ENCODE results near the gene TGM5. TPM values are rescaled to one million over a fixed set of nuclear protein-coding genes. Genes with fewer than 3 reads are reported as not detected.

The TGM5 gene
- total and polyA plus RNA-seq, 2 donors (not counting 1 experiment from before 2014, with no cell fraction given), result 0.42 TPM; not detected in 1

DNA sequence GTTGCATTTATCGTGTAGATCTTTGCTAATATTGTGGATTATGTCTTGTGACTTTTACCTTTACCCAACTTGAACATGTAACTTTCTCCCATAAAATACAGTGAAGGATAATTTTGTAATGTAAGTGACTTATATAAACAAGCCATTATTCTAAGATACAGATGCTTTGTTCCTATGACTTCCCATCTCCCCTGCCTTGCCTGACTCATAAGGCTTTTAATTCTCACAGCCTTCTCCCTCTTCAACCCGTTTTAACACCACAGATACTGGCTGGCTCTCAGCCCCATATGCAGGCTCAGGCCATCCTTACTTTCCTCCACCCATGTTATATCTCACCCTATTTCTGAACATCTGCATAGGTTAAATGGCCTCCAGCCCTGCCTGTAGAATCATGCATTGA lies 77.4 kb downstream of the TGM5 start:
- no peak for TF ChIP-seq EZH2 (IDR thresholded peaks at IDR 0.05; ENCODE audit: borderline replicate concordance, insufficient read depth, low read depth, low read length, poor library complexity, severe bottlenecking)
- TF ChIP-seq, protein P1, sequence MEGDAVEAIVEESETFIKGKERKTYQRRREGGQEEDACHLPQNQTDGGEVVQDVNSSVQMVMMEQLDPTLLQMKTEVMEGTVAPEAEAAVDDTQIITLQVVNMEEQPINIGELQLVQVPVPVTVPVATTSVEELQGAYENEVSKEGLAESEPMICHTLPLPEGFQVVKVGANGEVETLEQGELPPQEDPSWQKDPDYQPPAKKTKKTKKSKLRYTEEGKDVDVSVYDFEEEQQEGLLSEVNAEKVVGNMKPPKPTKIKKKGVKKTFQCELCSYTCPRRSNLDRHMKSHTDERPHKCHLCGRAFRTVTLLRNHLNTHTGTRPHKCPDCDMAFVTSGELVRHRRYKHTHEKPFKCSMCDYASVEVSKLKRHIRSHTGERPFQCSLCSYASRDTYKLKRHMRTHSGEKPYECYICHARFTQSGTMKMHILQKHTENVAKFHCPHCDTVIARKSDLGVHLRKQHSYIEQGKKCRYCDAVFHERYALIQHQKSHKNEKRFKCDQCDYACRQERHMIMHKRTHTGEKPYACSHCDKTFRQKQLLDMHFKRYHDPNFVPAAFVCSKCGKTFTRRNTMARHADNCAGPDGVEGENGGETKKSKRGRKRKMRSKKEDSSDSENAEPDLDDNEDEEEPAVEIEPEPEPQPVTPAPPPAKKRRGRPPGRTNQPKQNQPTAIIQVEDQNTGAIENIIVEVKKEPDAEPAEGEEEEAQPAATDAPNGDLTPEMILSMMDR (IDR thresholded peaks at IDR 0.05), result no peak
- Histone ChIP-seq H4K20me1 (ENCODE audit: control insufficient read depth, insufficient read depth, low read length, poor library complexity, severe bottlenecking) (peaks cover 52% of the 10 kb centered on the region), H3K9me3 (ENCODE audit: control extremely low read depth in 1 of 3, control insufficient read depth in 2 of 3, insufficient read depth in 1 of 3, low read length in 2 of 3) (no peaks in the 10 kb centered on the region), H2AFZ (ENCODE audit: insufficient read depth, low read depth, low read length, poor library complexity, severe bottlenecking) (no peak overlapping the region), H3K36me3 (replicated peaks in 1 of 2; ENCODE audit: control extremely low read depth in 1 of 2, control insufficient read depth in 1 of 2, extremely low read depth in 1 of 2, insufficient read depth in 2 of 2, low read length in 1 of 2) (peaks cover 12 to 59% of the 10 kb centered on the region in 2 experiments), H3K4me1 (ENCODE audit: control insufficient read depth in 2 of 2, insufficient read depth in 2 of 2, low read length in 2 of 2) (peaks cover 21 to 32% of the 10 kb centered on the region in 2 donors), H3K9ac (ENCODE audit: low read length) (no peak overlapping the region), H3K79me2 (ENCODE audit: control insufficient read depth, insufficient read depth, low read length) (peaks cover 56% of the 10 kb centered on the region), H3K27me3 (replicated peaks in 1 of 4; ENCODE audit: control extremely low read depth in 1 of 4, control insufficient read depth in 3 of 4, insufficient read depth in 4 of 4, low read length in 3 of 4) (no peaks in the 10 kb centered on the region), H3K4me2 (replicated peaks; ENCODE audit: low read depth, low read length, poor library complexity, severe bottlenecking) (no peak overlapping the region), H3K4me3 (ENCODE audit: control extremely low read depth in 1 of 5, extremely low read depth in 1 of 5, insufficient read depth in 1 of 5, low read depth in 2 of 5, low read length in 4 of 5) (no peak overlapping the region), H3K27ac (ENCODE audit: low read length in 2 of 2) (no peak overlapping the region)
- CTCF ChIA-PET, result interaction anchor here (1.3 to 2.1 kb wide), 2 partner anchors 15 to 96 kb away, joined by 7 to 11 read pairs; no protein-coding TSS in a partner anchor
- no peaks in the 10 kb centered on the region for H3K27me3 Mint-ChIP-seq
- H3K4me1 Mint-ChIP-seq, result peaks cover 42% of the 10 kb centered on the region
- WGBS (ENCODE audit: insufficient coverage), result 89% methylated on average over 1 of the region's 2 CpGs
- intact Hi-C loops (cut with micrococcal nuclease), result loop anchor here (10.0 kb wide), 1 partner anchor 326 kb away; the partner anchor contains the start of gene MAP1A
- H3K27ac Mint-ChIP-seq, result no peak overlapping the region
- no peak for DNase-seq
- H3K4me3 Mint-ChIP-seq, result no peak overlapping the region
- no peak for ATAC-seq (ENCODE audit: low read depth)
- POLR2A ChIA-PET, result no interaction called here
- H3K9me3 Mint-ChIP-seq (ENCODE audit: insufficient read depth), result no peaks in the 10 kb centered on the region

DNA sequence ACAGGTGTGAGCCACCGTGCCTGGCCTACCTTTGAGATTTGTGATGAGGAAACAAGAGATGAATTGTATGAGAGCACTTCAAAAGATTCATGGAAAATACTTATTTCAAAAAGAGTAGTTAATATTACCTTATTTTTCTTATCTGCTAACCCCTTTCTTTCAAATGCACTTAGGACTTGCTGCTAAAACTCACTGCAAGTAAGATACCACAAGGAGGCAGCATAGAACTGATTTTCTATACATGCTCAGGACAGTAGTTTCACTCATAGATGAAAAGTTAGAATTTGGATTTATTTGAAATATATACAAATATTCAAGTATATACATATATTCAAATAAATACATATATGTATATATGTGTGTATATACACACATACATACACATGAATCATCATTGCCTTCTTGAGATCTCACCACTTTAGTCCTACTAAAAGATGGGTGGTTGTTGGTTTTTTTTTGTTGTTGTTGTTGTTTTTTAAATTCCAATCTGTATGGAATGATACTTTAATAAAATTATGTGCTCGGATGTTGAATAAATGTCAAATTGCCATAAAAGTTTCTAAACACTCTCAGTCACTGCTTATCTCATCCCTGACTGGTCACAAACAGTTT lies 79.1 kb downstream of the TGM5 start:
- ATAC-seq (ENCODE audit: low read depth) (no peak), DNase-seq (peak; percentile 55)
- Mint-ChIP-seq H3K4me3 (peak overlapping the region; percentile 13), H3K9me3 (ENCODE audit: insufficient read depth) (no peaks in the 10 kb centered on the region), H3K4me1 (peaks cover 42% of the 10 kb centered on the region), H3K27me3 (no peaks in the 10 kb centered on the region), H3K27ac (no peak overlapping the region)
- Histone ChIP-seq H2AFZ (ENCODE audit: insufficient read depth, low read depth, low read length, poor library complexity, severe bottlenecking) (no peak overlapping the region), H3K9me3 (ENCODE audit: control extremely low read depth in 1 of 3, control insufficient read depth in 2 of 3, insufficient read depth in 1 of 3, low read length in 2 of 3) (no peaks in the 10 kb centered on the region), H3K4me1 (ENCODE audit: control insufficient read depth in 2 of 2, insufficient read depth in 2 of 2, low read length in 2 of 2) (peaks cover 21 to 32% of the 10 kb centered on the region in 2 donors), H3K27me3 (replicated peaks in 1 of 4; ENCODE audit: control extremely low read depth in 1 of 4, control insufficient read depth in 3 of 4, insufficient read depth in 4 of 4, low read length in 3 of 4) (no peaks in the 10 kb centered on the region), H3K9ac (ENCODE audit: low read length) (no peak overlapping the region), H3K79me2 (ENCODE audit: control insufficient read depth, insufficient read depth, low read length) (peaks cover 56% of the 10 kb centered on the region), H4K20me1 (ENCODE audit: control insufficient read depth, insufficient read depth, low read length, poor library complexity, severe bottlenecking) (peaks cover 48% of the 10 kb centered on the region), H3K27ac (ENCODE audit: low read length in 2 of 2) (peak overlapping the region in 1 of 2 donors; percentile 94), H3K4me3 (ENCODE audit: control extremely low read depth in 1 of 5, extremely low read depth in 1 of 5, insufficient read depth in 1 of 5, low read depth in 2 of 5, low read length in 4 of 5) (no peak overlapping the region), H3K36me3 (replicated peaks in 1 of 2; ENCODE audit: control extremely low read depth in 1 of 2, control insufficient read depth in 1 of 2, extremely low read depth in 1 of 2, insufficient read depth in 2 of 2, low read length in 1 of 2) (peaks cover 12 to 45% of the 10 kb centered on the region in 2 experiments), H3K4me2 (replicated peaks; ENCODE audit: low read depth, low read length, poor library complexity, severe bottlenecking) (peak overlapping the region; percentile 91)
- WGBS (ENCODE audit: insufficient coverage), result no CpG with 5 or more reads among the region's 2 CpGs
- no peak for TF ChIP-seq EZH2 (IDR thresholded peaks at IDR 0.05; ENCODE audit: borderline replicate concordance, insufficient read depth, low read depth, low read length, poor library complexity, severe bottlenecking)
- TF ChIP-seq, protein P1 (IDR thresholded peaks at IDR 0.05), result peak; percentile 80
- POLR2A ChIA-PET, result no interaction called here
- intact Hi-C loops (cut with micrococcal nuclease), result loop anchor here (1.0 to 10.0 kb wide), 3 partner anchors 17 to 327 kb away; partner anchors contain the start of gene MAP1A
- CTCF ChIA-PET, result interaction anchor here (1.3 kb wide), 1 partner anchor 98 kb away, joined by 7 read pairs; no protein-coding TSS in a partner anchor
